OCI-LY3 (cell line): ENCODE measurements around the gene TENM4.

Source experiments
- H2AFZ ChIP-seq: fragments of 200-600, 300-600 bp; shearing (Covaris generic); 2 replicates; pipeline ENCODE4 v1.6.0; 2014; ENCODE audit warnings: antibody characterized with exemption, low read depth, low read length
- H3K27ac ChIP-seq: fragments of 200-600, 300-600 bp; sonication (generic); 2 replicates; pipeline ENCODE4 v1.5.1; 2014; ENCODE audit warnings: mild to moderate bottlenecking, low read length, moderate library complexity, mixed read lengths
- H3K27me3 ChIP-seq: fragments of 200-600, 300-600 bp; sonication (generic); 2 replicates; pipeline ENCODE4 v1.6.1; 2014; ENCODE audit warnings: low read depth, low read length, mixed read lengths
- H3K36me3 ChIP-seq: fragments of 200-600, 300-600 bp; sonication (generic); replicated peaks from 2 replicates; pipeline ENCODE3; 2014; ENCODE audit warnings: low read depth, low read length, mixed read lengths
- H3K4me1 ChIP-seq: fragments of 300-600, 200-600 bp; sonication (generic); 2 replicates; pipeline ENCODE4 v1.6.1; 2014; ENCODE audit warnings: low read length, mixed read lengths
- H3K4me2 ChIP-seq: fragments of 200-600, 300-600 bp; sonication (generic); 2 replicates; pipeline ENCODE4 v1.6.1; 2014; ENCODE audit warnings: low read length, mixed read lengths
- H3K4me3 ChIP-seq: fragments of 300-600, 200-600 bp; sonication (generic); 2 replicates; pipeline ENCODE4 v1.5.1; 2014; ENCODE audit warnings: antibody characterized with exemption, mild to moderate bottlenecking, low read length, moderate library complexity
- H3K79me2 ChIP-seq: fragments of 300-600, 200-600 bp; shearing (Covaris generic); 2 replicates; pipeline ENCODE4 v1.6.1; 2014; ENCODE audit warnings: mild to moderate bottlenecking, low read length, mixed read lengths
- H3K9ac ChIP-seq: fragments of 300-600, 200-600 bp; shearing (Covaris generic); 2 replicates; pipeline ENCODE4 v1.6.0; 2014; ENCODE audit warnings: mild to moderate bottlenecking, low read length, moderate library complexity
- H3K9me3 ChIP-seq: fragments of 200-600, 300-600 bp; shearing (Covaris generic); 2 replicates; pipeline ENCODE4 v1.6.1; 2014; ENCODE audit warnings: low read length, mixed read lengths; ENCODE audit not compliant: insufficient read depth
- H4K20me1 ChIP-seq: fragments of 200-600, 300-600 bp; sonication (generic); 2 replicates; pipeline ENCODE4 v1.6.1; 2016; ENCODE audit warnings: low read length, mixed read lengths; ENCODE audit not compliant: insufficient read depth
- EZH2phosphoT487 ChIP-seq: fragments of 200-600 bp; shearing (Covaris generic); IDR thresholded peaks from 2 replicates; pipeline ENCODE4 v1.6.1; 2018; ENCODE audit warnings: antibody characterized with exemption, mixed run types, low read depth
- TF ChIP-seq, protein P1 (sequence below): fragments of 200-600, 300-600 bp; sonication (generic); IDR thresholded peaks from 2 replicates; pipeline ENCODE4 v1.5.1; 2014; ENCODE audit warnings: antibody characterized with exemption, low read length, low read depth

The TENM4 gene

DNA sequence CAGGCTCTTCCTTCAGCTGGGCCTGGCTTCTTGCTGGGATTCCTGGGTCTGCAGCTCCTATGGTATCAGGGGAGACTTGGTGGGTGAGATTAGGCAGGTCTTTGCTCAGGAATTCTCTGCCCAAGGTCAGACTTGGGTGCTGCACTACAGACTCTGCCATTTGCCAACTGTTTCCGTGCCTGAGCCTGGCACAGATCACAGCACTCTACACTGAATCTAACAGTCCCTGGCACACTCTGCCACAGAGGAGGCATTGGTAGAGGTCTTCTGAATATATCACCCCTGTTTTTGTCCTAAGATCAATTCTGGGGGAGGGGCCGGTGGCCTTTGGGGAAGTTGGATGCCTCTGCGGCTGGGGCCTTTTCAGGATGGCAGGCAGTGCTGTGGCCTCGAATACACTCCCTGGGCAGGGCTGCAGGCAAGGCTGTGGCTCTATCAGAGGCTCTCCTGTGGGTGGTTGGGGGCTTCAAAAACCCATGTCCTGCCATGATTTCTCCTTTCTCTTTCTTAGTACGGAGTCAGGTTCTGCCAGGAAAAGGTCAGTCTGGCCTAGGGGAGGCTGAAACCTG lies 751.2 kb downstream of the TENM4 start:
- H3K79me2 ChIP-seq, result no peaks in the 10 kb centered on the region

DNA sequence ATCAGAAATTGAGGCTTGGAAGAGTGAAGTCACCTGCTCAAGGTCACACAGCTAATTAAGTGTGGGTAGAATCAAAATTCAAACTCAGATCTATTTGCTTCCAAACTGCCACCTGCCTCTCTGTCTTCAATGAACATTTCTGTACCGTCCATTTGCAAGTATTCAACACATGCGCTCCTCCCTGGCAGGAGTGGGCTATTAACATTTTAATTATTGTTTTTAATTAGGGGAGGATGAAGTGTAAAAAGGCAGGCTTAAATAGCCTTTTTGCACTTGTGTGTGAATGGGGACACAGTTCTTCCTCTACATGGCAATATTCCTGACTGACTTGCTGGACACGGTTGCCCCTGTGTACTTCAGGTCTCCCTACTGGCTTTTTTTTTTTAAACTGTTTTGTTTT lies 751.7 kb downstream of the TENM4 start:
- no peaks in the 10 kb centered on the region for H3K9me3 ChIP-seq
- no peak overlapping the region for H3K9ac ChIP-seq
- no peaks in the 10 kb centered on the region for H3K79me2 ChIP-seq
- no peak overlapping the region for H2AFZ ChIP-seq
- no peaks in the 10 kb centered on the region for H3K27me3 ChIP-seq
- H3K4me1 ChIP-seq, result no peaks in the 10 kb centered on the region
- H3K36me3 ChIP-seq, result peaks cover 3% of the 10 kb centered on the region
- TF ChIP-seq EZH2phosphoT487, result no peak
- TF ChIP-seq, protein P1, sequence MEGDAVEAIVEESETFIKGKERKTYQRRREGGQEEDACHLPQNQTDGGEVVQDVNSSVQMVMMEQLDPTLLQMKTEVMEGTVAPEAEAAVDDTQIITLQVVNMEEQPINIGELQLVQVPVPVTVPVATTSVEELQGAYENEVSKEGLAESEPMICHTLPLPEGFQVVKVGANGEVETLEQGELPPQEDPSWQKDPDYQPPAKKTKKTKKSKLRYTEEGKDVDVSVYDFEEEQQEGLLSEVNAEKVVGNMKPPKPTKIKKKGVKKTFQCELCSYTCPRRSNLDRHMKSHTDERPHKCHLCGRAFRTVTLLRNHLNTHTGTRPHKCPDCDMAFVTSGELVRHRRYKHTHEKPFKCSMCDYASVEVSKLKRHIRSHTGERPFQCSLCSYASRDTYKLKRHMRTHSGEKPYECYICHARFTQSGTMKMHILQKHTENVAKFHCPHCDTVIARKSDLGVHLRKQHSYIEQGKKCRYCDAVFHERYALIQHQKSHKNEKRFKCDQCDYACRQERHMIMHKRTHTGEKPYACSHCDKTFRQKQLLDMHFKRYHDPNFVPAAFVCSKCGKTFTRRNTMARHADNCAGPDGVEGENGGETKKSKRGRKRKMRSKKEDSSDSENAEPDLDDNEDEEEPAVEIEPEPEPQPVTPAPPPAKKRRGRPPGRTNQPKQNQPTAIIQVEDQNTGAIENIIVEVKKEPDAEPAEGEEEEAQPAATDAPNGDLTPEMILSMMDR, result no peak
- H3K4me3 ChIP-seq, result no peak overlapping the region
- H3K27ac ChIP-seq, result no peak overlapping the region
- no peaks in the 10 kb centered on the region for H4K20me1 ChIP-seq
- no peak overlapping the region for H3K4me2 ChIP-seq

More for the DNA sequence above, 751.2 kb downstream of the TENM4 start:
- Histone ChIP-seq H2AFZ (no peak overlapping the region), H3K27ac (no peak overlapping the region), H3K4me1 (no peaks in the 10 kb centered on the region), H3K9me3 (no peaks in the 10 kb centered on the region), H3K27me3 (no peaks in the 10 kb centered on the region), H3K36me3 (no peaks in the 10 kb centered on the region), H4K20me1 (no peaks in the 10 kb centered on the region), H3K9ac (no peak overlapping the region), H3K4me3 (no peak overlapping the region), H3K4me2 (no peak overlapping the region)
- no peak for TF ChIP-seq EZH2phosphoT487
- TF ChIP-seq, protein P1, result no peak

DNA sequence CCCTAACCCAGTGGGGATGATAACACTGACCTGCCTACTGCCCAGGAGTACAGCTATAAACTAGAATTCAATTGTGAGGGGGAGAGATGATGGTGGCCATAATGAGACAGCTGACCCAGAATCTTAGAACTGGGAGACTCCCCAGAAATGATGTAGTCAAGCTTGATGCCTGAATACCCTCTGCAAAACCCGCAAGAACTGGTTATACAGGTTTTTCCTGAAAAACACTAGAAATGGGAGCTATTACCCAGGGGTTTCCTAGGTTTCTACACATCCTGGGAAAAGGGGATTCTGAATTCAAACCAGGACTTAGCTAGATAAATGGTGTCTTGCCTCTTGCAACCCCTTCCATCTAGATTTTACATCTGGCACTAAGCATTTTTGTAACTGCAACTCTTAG lies 752.4 kb downstream of the TENM4 start:
- Histone ChIP-seq H3K9me3 (no peaks in the 10 kb centered on the region), H2AFZ (no peak overlapping the region), H4K20me1 (no peaks in the 10 kb centered on the region), H3K4me2 (no peak overlapping the region), H3K4me3 (no peak overlapping the region), H3K36me3 (peaks cover 3% of the 10 kb centered on the region), H3K4me1 (no peaks in the 10 kb centered on the region), H3K9ac (no peak overlapping the region), H3K27me3 (no peaks in the 10 kb centered on the region), H3K79me2 (no peaks in the 10 kb centered on the region), H3K27ac (no peak overlapping the region)
- TF ChIP-seq, protein P1, result no peak
- TF ChIP-seq EZH2phosphoT487, result no peak

DNA sequence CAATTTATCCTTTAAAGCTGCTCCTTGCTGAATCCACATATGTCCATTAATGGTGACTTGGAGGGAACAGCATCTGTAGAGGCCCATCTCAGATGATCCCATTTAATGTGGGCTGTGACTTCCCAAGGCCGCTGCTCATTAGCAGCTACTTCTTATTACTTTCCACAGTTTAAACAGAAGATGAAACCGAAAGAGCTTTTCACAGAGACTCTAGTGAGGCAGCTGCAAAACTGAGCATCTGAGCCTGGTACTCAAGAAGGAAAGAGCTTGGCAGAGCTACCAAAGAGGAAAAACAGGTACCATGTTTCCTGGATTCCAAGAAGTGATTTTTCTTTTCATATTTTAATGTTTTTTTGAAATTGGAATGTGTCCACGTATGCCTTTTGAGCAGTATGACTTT lies 755.7 kb downstream of the TENM4 start:
- no peaks in the 10 kb centered on the region for H3K4me1 ChIP-seq
- H3K79me2 ChIP-seq, result no peaks in the 10 kb centered on the region
- H3K4me2 ChIP-seq, result no peak overlapping the region
- no peak overlapping the region for H3K4me3 ChIP-seq
- no peak overlapping the region for H3K27ac ChIP-seq
- TF ChIP-seq, protein P1, result no peak
- TF ChIP-seq EZH2phosphoT487, result no peak
- H3K36me3 ChIP-seq, result peaks cover 3% of the 10 kb centered on the region
- H3K27me3 ChIP-seq, result no peaks in the 10 kb centered on the region
- H3K9me3 ChIP-seq, result no peaks in the 10 kb centered on the region
- H3K9ac ChIP-seq, result no peak overlapping the region
- no peak overlapping the region for H2AFZ ChIP-seq
- no peaks in the 10 kb centered on the region for H4K20me1 ChIP-seq
